Measurements from ENCODE around the gene RNF144A.

DNA sequence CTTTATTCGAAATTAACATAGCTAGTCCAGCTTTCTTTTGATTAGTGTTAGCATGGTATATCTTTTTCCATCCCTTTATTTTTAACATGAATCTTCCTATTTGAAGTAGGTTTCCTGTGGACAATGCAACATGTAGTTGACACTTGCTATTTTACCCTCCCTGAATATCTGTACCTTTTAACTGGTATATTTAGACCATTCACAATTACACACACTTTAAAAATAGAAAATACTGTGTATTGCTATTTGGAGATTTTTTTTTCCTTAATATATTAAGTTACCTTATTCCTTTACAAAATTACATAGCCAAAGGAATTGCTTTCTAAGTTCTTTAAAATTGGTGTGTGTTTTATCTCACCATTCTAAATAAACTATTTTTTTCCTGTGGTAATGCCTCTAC lies 15.0 kb downstream of the RNF144A start:
- TF ChIP-seq, protein P1, sequence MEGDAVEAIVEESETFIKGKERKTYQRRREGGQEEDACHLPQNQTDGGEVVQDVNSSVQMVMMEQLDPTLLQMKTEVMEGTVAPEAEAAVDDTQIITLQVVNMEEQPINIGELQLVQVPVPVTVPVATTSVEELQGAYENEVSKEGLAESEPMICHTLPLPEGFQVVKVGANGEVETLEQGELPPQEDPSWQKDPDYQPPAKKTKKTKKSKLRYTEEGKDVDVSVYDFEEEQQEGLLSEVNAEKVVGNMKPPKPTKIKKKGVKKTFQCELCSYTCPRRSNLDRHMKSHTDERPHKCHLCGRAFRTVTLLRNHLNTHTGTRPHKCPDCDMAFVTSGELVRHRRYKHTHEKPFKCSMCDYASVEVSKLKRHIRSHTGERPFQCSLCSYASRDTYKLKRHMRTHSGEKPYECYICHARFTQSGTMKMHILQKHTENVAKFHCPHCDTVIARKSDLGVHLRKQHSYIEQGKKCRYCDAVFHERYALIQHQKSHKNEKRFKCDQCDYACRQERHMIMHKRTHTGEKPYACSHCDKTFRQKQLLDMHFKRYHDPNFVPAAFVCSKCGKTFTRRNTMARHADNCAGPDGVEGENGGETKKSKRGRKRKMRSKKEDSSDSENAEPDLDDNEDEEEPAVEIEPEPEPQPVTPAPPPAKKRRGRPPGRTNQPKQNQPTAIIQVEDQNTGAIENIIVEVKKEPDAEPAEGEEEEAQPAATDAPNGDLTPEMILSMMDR (IDR thresholded peaks at IDR 0.05) = no peak
- TF ChIP-seq POLR2A (IDR thresholded peaks at IDR 0.05) = no peak

Measured in testis (tissue), 2 donors.